K562 (cell line): ENCODE data around the gene THAP12. TPM values are rescaled to one million over a fixed set of nuclear protein-coding genes. Genes with fewer than 3 reads are reported as not detected.

Experiments used
- AFF1 ChIP-seq, 2 experiments: fragments of 450-650 bp; IDR thresholded peaks; 2 replicates each; pipeline ENCODE4 v1.6.1; 2018; ENCODE audit warnings: mild to moderate bottlenecking in 2 of 2, low read depth in 1 of 2; ENCODE audit not compliant: partially characterized antibody in 2 of 2
- ARID3A ChIP-seq: IDR thresholded peaks from 2 replicates; pipeline ENCODE4 v1.6.1; 2012; ENCODE audit warnings: low read depth, low read length, improper control_type of control experiment, borderline replicate concordance
- CXXC5 ChIP-seq: fragments of 250-450 bp; sonication (Bioruptor Pico); IDR thresholded peaks from 2 replicates; pipeline ENCODE4 v1.8.0; 2022; ENCODE audit warnings: inconsistent platforms, mild to moderate bottlenecking, moderate library complexity
- PKNOX1 ChIP-seq: fragments of 450-650 bp; IDR thresholded peaks from 2 replicates; pipeline ENCODE4 v1.6.1; 2016
- PRPF4 ChIP-seq: fragments of 200-400 bp; formaldehyde crosslinking; IDR thresholded peaks from one replicate; pipeline ENCODE4 v1.6.1; 2017; ENCODE audit warnings: low read length, low read depth, mild to moderate bottlenecking; ENCODE audit not compliant: insufficient read depth, poor library complexity, severe bottlenecking
- RBM22 ChIP-seq: fragments of 200-400 bp; formaldehyde crosslinking; IDR thresholded peaks from 2 replicates; pipeline ENCODE4 v1.6.1; 2018; ENCODE audit warnings: low read length, low read depth; ENCODE audit not compliant: poor library complexity, severe bottlenecking
- RFX1 ChIP-seq: fragments of 450-650 bp; IDR thresholded peaks from 2 replicates; pipeline ENCODE4 v1.6.1; 2016; ENCODE audit warnings: mild to moderate bottlenecking, moderate library complexity
- ZNF354B ChIP-seq: fragments of 250-450 bp; sonication (Bioruptor Pico); IDR thresholded peaks from 2 replicates; pipeline ENCODE4 v1.4.0; 2020
- ZNF407 ChIP-seq: fragments of 450-650 bp; IDR thresholded peaks from 2 replicates; pipeline ENCODE4 v1.6.1; 2016; ENCODE audit warnings: low read depth
- polyA plus RNA-seq, 8 experiments: library from polyadenylated mRNA; depleted of rRNA in 4 of 8; stranded (reverse) in 5 of 8; unstranded in 3 of 8; fragments of >200 nt; fragmentation: Nextera tagmentation in 2 of 8; fragmentation: Illumina TruSeq in 1 of 8; extraction: Ambion mirVana in 2 of 8; extraction: Trizol in 1 of 8; gene quantifications; 2 replicates each; pipeline versions ENCODE4 v1.2.1 to v1.2.3, GENCODE V29; 2011 to 2014; ENCODE audit warnings: inconsistent platforms in 1 of 8, missing spikeins in 1 of 8
- total RNA-seq, 7 experiments: library from RNA; depleted of rRNA in 6 of 7; stranded (reverse); fragments of >200 nt in 6 of 7; fragmentation: Illumina TruSeq in 2 of 7; extraction: Trizol in 2 of 7; gene quantifications; 2 replicates each; pipeline versions ENCODE4 v1.2.1 to v1.2.3, GENCODE V29; 2011 to 2021; ENCODE audit warnings: low replicate concordance in 1 of 7

Gene THAP12
- total and polyA plus RNA-seq, 9 of the 15 experiments (the other 6 are each of a cell fraction or from before 2014, with no cell fraction given): 28.1 to 103 (median 57.8) TPM

- TF ChIP-seq AFF1 (IDR thresholded peaks at IDR 0.05; ENCODE audit: low read depth in 1 of 2, partially characterized antibody in 2 of 2): peak in 1 of 2 experiments; percentile 18
- no peak for TF ChIP-seq ARID3A
- no peak for TF ChIP-seq PRPF4
- no peak for TF ChIP-seq PKNOX1
- peak; percentile 85 for TF ChIP-seq CXXC5
- peak; percentile 59; the same call in 1 of the 2 replicates for TF ChIP-seq RFX1
- no peak for TF ChIP-seq RBM22
- no peak for TF ChIP-seq ZNF407
- no peak for TF ChIP-seq ZNF354B
Observed at GRCh38 chr11:76380977-76381719, at the start of gene THAP12, which contains the start of gene GVQW3 (continued).
